Measurements from ENCODE around the gene OAS2. TPM values are rescaled to one million over a fixed set of nuclear protein-coding genes. Genes with fewer than 3 reads are reported as not detected.

The OAS2 gene
- polyA plus RNA-seq, 1 donor from 2014 or later = not detected

GRCh38 chr12:112974904-112975303 lies 3.4 kb upstream of the OAS2 start:
- H3K27ac ChIP-seq (ENCODE audit: low read length) = no peak overlapping the region
- TF ChIP-seq EZH2 (IDR thresholded peaks at IDR 0.05; ENCODE audit: borderline replicate concordance, insufficient read depth, low read length, poor library complexity, severe bottlenecking) (no peak), CTCF (IDR thresholded peaks at IDR 0.05; ENCODE audit: poor library complexity, severe bottlenecking) (no peak), MXI1 (conservative IDR thresholded peaks at IDR 0.05; ENCODE audit: poor library complexity, severe bottlenecking) (no peak), SMC3 (conservative IDR thresholded peaks at IDR 0.05; ENCODE audit: poor library complexity) (no peak), RAD21 (conservative IDR thresholded peaks at IDR 0.05) (no peak), POLR2AphosphoS5 (IDR thresholded peaks at IDR 0.05) (no peak), EP300 (conservative IDR thresholded peaks at IDR 0.05; ENCODE audit: poor library complexity, severe bottlenecking) (no peak), REST (IDR thresholded peaks at IDR 0.05; ENCODE audit: borderline replicate concordance) (no peak), TAF1 (IDR thresholded peaks at IDR 0.05; ENCODE audit: low read depth) (no peak)
- H3F3A ChIP-seq (ENCODE audit: insufficient read depth, low read length, poor library complexity, severe bottlenecking) = no peaks in the 10 kb centered on the region
- H3K9me2 ChIP-seq (ENCODE audit: insufficient read depth, low read length) = no peaks in the 10 kb centered on the region
- H4K20me1 ChIP-seq (ENCODE audit: insufficient read depth) = no peaks in the 10 kb centered on the region
- H3K27me3 ChIP-seq (ENCODE audit: insufficient read depth, low read depth, low read length) = no peaks in the 10 kb centered on the region
- H3K9ac ChIP-seq (ENCODE audit: low read length) = no peak overlapping the region
- no peak overlapping the region for H2AFZ ChIP-seq (ENCODE audit: low read depth, low read length)
- H3K36me3 ChIP-seq (ENCODE audit: insufficient read depth, low read length) = no peaks in the 10 kb centered on the region
- no peaks in the 10 kb centered on the region for H3K79me2 ChIP-seq (replicated peaks; ENCODE audit: insufficient read depth, low read length)
- H3K4me3 ChIP-seq (ENCODE audit: low read length) = no peak overlapping the region
- no peak overlapping the region for H3K4me2 ChIP-seq (ENCODE audit: low read length)
- H3K9me3 ChIP-seq (ENCODE audit: low read length) = no peaks in the 10 kb centered on the region

- Histone ChIP-seq H3K9me3 (ENCODE audit: low read length) (no peaks in the 10 kb centered on the region), H3K27ac (ENCODE audit: low read length) (no peak overlapping the region), H3K9ac (ENCODE audit: low read length) (no peak overlapping the region), H3F3A (ENCODE audit: insufficient read depth, low read length, poor library complexity, severe bottlenecking) (no peaks in the 10 kb centered on the region), H3K4me3 (ENCODE audit: low read length) (no peak overlapping the region), H4K20me1 (ENCODE audit: insufficient read depth) (no peaks in the 10 kb centered on the region), H2AFZ (ENCODE audit: low read depth, low read length) (no peak overlapping the region), H3K27me3 (ENCODE audit: insufficient read depth, low read depth, low read length) (no peaks in the 10 kb centered on the region), H3K36me3 (ENCODE audit: insufficient read depth, low read length) (no peaks in the 10 kb centered on the region), H3K9me2 (ENCODE audit: insufficient read depth, low read length) (no peaks in the 10 kb centered on the region), H3K79me2 (replicated peaks; ENCODE audit: insufficient read depth, low read length) (no peaks in the 10 kb centered on the region), H3K4me2 (ENCODE audit: low read length) (no peak overlapping the region)
- TF ChIP-seq EZH2 (IDR thresholded peaks at IDR 0.05; ENCODE audit: borderline replicate concordance, insufficient read depth, low read length, poor library complexity, severe bottlenecking) (no peak), SMC3 (conservative IDR thresholded peaks at IDR 0.05; ENCODE audit: poor library complexity) (no peak), EP300 (conservative IDR thresholded peaks at IDR 0.05; ENCODE audit: poor library complexity, severe bottlenecking) (no peak)
These were observed 1.2 kb upstream of the OAS2 start for GRCh38 chr12:112977139-112977538.

Data from neural cell (in vitro differentiated cells).